Measurements from ENCODE around the gene PTGDS.

PTGDS gene

DNA sequence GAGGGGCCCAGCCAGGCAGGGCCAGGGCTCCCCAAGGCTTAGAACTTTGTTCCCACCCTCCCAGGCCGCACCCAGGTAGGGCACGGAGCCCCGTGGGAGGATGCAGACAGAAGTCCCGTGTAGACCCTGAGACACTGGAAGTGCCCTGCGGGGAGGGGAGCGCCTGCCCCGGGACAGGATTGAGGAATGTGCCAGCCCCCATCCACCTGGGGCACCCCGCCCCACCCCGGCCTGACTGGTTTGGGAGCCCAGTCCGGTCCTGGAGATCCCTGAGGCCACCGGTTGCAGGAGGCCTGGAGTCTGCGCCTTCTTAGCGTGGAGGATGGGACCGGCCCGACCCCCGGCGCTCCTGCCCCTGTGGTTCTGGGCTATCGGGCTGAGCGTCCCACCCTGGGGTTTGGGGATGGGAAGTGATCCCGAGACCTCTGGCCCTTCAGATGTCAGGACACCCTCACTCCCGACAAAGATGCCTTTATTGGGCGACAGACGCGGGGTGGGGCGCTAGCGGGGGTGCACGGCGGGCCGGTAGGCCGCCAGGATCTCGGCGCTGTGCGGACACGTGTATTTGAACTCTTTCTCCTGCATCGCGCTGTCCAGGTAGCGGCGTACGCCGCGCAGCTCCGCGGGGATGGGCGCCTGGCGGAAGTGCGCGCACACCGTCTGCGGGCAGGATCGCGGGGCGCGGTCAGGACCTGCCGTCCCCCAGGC is 17.0 kb downstream of the PTGDS start:
- no peak for DNase-seq (ENCODE audit: low read depth)
- TF ChIP-seq, protein P1, sequence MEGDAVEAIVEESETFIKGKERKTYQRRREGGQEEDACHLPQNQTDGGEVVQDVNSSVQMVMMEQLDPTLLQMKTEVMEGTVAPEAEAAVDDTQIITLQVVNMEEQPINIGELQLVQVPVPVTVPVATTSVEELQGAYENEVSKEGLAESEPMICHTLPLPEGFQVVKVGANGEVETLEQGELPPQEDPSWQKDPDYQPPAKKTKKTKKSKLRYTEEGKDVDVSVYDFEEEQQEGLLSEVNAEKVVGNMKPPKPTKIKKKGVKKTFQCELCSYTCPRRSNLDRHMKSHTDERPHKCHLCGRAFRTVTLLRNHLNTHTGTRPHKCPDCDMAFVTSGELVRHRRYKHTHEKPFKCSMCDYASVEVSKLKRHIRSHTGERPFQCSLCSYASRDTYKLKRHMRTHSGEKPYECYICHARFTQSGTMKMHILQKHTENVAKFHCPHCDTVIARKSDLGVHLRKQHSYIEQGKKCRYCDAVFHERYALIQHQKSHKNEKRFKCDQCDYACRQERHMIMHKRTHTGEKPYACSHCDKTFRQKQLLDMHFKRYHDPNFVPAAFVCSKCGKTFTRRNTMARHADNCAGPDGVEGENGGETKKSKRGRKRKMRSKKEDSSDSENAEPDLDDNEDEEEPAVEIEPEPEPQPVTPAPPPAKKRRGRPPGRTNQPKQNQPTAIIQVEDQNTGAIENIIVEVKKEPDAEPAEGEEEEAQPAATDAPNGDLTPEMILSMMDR (conservative IDR thresholded peaks at IDR 0.05; ENCODE audit: low read depth, low read length), result no peak
- no peak overlapping the region for H3K4me3 ChIP-seq (ENCODE audit: low read length)

DNA sequence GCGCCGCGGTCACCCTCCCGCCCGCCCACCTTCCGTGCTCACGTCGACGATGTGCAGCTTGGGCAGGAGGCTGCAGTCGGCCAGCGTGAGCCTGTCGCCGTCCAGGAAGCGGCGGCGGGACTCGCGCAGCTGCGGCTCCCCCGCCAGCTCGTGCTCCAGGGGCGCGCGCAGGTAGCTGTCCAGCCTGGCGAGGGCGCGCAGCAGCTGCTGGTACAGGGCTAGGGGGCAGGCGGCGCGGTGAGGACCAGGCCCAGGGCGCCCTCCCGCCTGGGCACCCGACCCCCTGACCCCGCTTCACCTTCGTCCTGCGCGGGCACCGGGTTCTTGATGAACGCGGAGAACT is 17.6 kb downstream of the PTGDS start:
- no peak for DNase-seq (ENCODE audit: low read depth)
- H3K4me3 ChIP-seq (ENCODE audit: low read length), result no peak overlapping the region
- TF ChIP-seq, protein P1 (conservative IDR thresholded peaks at IDR 0.05; ENCODE audit: low read depth, low read length), result no peak

- TF ChIP-seq, protein P1 (conservative IDR thresholded peaks at IDR 0.05; ENCODE audit: low read depth, low read length), result no peak
- no peak overlapping the region for H3K4me3 ChIP-seq (ENCODE audit: low read length)
- DNase-seq (ENCODE audit: low read depth), result no peak
Measured at GRCh38 chr9:136995362-136995761, 18.1 kb downstream of the PTGDS start.

- peak overlapping the region; percentile 26 for H3K4me3 ChIP-seq (ENCODE audit: low read length)
- TF ChIP-seq, protein P1 (conservative IDR thresholded peaks at IDR 0.05; ENCODE audit: low read depth, low read length), result no peak
- no peak for DNase-seq (ENCODE audit: low read depth)
Measured at GRCh38 chr9:136995772-136996311, 18.5 kb downstream of the PTGDS start.

DNA sequence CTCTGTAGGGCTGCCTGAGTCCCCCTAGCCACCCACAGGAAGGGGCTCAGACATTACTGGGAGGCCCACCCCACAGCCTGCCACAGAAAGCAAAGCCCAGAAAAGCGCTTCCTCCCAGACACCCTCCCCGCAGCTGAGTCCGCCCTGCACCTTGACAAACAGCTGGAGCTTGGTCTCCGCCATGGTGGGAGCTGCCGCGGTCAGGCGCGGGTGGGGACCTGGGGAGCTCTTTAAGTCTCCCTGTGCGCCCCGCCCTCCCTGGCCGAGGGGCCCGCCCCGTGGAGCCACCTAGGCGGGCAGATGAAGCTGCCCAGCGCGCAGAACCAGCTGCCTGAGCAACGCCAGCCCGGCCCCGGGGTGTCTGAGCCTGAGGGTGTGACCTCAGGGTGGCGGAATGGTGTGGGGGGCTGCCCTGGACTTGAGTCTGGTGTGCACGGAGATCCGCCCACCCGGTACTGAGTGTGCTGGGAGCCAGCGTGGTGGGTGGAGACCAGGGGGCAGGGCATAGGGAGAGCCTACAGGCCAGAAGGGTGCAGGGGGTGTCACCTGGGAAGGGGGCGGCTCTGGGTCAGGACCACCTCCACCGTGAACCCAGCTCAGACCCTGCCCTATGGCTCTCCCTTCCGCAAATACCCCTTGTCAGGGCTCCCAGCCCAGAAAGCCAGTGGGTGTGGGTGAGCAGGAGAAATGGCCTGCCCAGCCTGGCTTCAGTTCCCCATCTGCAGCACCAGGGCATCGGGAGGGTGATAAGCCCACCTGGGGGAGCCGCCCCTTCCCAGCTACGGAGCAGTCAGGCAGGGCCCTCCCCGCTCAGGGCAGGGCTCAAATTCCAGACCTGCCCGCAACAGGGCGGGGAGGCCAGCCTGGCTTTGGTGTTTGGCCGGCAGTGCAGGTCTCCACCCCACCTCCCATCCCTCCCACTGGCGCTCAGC is 19.3 kb downstream of the PTGDS start, which contains the start of gene CLIC3:
TSS of gene CLIC3 (minus strand) at position 208 of the 932 bp plus-strand sequence. CDS start at position 183, 25 bp downstream.
- DNase-seq (ENCODE audit: low read depth), result no peak
- peak within 1 kb of the TSS; percentile 26 for H3K4me3 ChIP-seq (ENCODE audit: low read length)
- TF ChIP-seq, protein P1 (conservative IDR thresholded peaks at IDR 0.05; ENCODE audit: low read depth, low read length), result no peak

- TF ChIP-seq, protein P1 (conservative IDR thresholded peaks at IDR 0.05; ENCODE audit: low read depth, low read length), result no peak
- DNase-seq (ENCODE audit: low read depth), result no peak
- no peak overlapping the region for H3K4me3 ChIP-seq (ENCODE audit: low read length)
Measured at GRCh38 chr9:136997371-136997770, 20.1 kb downstream of the PTGDS start.

Measured in retinal pigment epithelial cell (primary cell).